CD4-positive, CD25-positive, alpha-beta regulatory T cell (primary cell): ENCODE data around the gene LIG1. TPM values are rescaled to one million over a fixed set of nuclear protein-coding genes. Genes with fewer than 3 reads are reported as not detected.
A peak's percentile ranks its signal among the peaks of the same experiment; 100 is the strongest.

Experiments
- ATAC-seq, 2 donors: fragments of 150-1000 bp; cut with Tn5 transposase; one replicate each; pipeline ENCODE4 v1.10.0; 2021; ENCODE audit warnings: low read depth in 2 of 2, moderate number of reproducible peaks in 2 of 2, moderate library complexity in 1 of 2
- DNase-seq, 3 donors: peaks; one replicate each; pipeline versions ENCODE4 v3.0.0 to v3.0.0-alpha.2; 2012 to 2022; ENCODE audit warnings: mixed read lengths in 1 of 3
- H3K27ac ChIP-seq: one replicate; pipeline ENCODE4 v1.7.0; 2013; ENCODE audit warnings: mild to moderate bottlenecking, low read length; ENCODE audit not compliant: insufficient read depth, poor library complexity, severe bottlenecking
- H3K27me3 ChIP-seq: one replicate; pipeline ENCODE4 v1.7.0; 2013; ENCODE audit warnings: low read length; ENCODE audit not compliant: control insufficient read depth, insufficient read depth
- H3K36me3 ChIP-seq: one replicate; pipeline ENCODE4 v1.7.0; 2013; ENCODE audit warnings: mild to moderate bottlenecking, low read length, moderate library complexity; ENCODE audit not compliant: control insufficient read depth, insufficient read depth
- H3K4me1 ChIP-seq: 2 replicates; pipeline ENCODE4 v1.7.0; 2013; ENCODE audit warnings: mild to moderate bottlenecking, low read length; ENCODE audit not compliant: insufficient read depth, control insufficient read depth, poor library complexity, severe bottlenecking
- H3K4me3 ChIP-seq: one replicate; pipeline ENCODE4 v1.7.0; 2013; ENCODE audit warnings: low read depth, mild to moderate bottlenecking, low read length, moderate library complexity
- H3K9me3 ChIP-seq, 2 experiments: 1 replicate in 1 of 2; 2 replicates in 1 of 2; pipeline ENCODE4 v1.7.0; 2013; ENCODE audit warnings: low read length in 2 of 2, mild to moderate bottlenecking in 1 of 2, moderate library complexity in 1 of 2; ENCODE audit not compliant: control insufficient read depth in 2 of 2
- H3K27ac Mint-ChIP-seq, 3 donors: one replicate each; pipeline ENCODE4 v1.8.0; 2020 to 2022; ENCODE audit warnings: mild to moderate bottlenecking in 3 of 3, mixed read lengths in 3 of 3, moderate library complexity in 2 of 3
- H3K27me3 Mint-ChIP-seq: one replicate; pipeline ENCODE4 v1.8.0; 2022; ENCODE audit warnings: mild to moderate bottlenecking, mixed read lengths
- H3K36me3 Mint-ChIP-seq: one replicate; pipeline ENCODE4 v1.8.0; 2020; ENCODE audit warnings: mixed read lengths
- H3K4me1 Mint-ChIP-seq, 4 donors: one replicate each; pipeline ENCODE4 v1.8.0; 2020 to 2022; ENCODE audit warnings: mixed read lengths in 4 of 4, mild to moderate bottlenecking in 1 of 4
- H3K4me3 Mint-ChIP-seq, 4 donors: one replicate each; pipeline ENCODE4 v1.8.0; 2020 to 2022; ENCODE audit warnings: mild to moderate bottlenecking in 4 of 4, mixed read lengths in 4 of 4, moderate library complexity in 3 of 4
- H3K9me3 Mint-ChIP-seq, 7 donors: one replicate each; pipeline ENCODE4 v1.8.0; 2020 to 2022; ENCODE audit warnings: mixed read lengths in 7 of 7, mild to moderate bottlenecking in 3 of 7, moderate library complexity in 2 of 7
- polyA plus RNA-seq, 4 donors: library from polyadenylated mRNA; unstranded; fragments of 300-500 nt; fragmentation: Illumina TruSeq; gene quantifications; one replicate each; pipeline ENCODE4 v1.2.3, GENCODE V29; 2021
- total RNA-seq: library from RNA; stranded (reverse); gene quantifications from one replicate; pipeline ENCODE4 v1.2.3, GENCODE V29; 2022

LIG1 gene
- total and polyA plus RNA-seq, 5 donors from 2014 or later, result 24.9 to 68.2 (median 30.3) TPM

DNA sequence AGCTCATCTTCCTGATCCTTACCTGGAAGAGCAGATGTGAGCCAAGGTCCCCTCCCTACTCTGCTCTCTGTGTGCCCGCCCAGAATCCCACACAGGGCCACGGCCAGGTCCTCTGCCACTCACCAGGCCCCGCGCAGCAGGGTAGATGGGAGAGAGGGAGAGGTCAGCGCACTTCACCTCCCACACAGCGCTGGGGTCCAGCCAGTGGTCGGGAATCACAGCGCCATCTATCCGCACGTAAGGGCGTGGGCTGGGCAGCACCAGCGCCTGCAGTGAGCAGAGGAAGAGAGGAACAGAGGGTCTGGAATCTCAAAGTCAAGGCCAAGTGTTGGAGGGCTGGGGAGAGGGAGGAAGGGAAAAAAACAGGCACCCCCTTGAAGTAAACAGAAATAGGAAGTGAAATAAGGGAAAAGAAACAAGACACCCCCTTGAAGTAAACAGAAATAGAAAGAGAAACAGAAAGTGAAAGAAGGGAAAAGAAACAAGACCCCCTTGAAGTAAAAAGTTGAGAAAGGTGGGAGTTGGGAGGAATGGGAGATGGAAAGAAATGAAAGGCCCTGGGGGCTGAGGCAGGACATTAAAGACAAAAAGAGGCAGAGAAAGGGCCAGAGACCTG lies 52.5 kb downstream of the LIG1 start:
- Histone ChIP-seq H3K27me3 (no peaks in the 10 kb centered on the region), H3K36me3 (peaks cover 13% of the 10 kb centered on the region), H3K4me3 (no peak overlapping the region), H3K4me1 (no peaks in the 10 kb centered on the region), H3K27ac (no peak overlapping the region), H3K9me3 (no peaks in the 10 kb centered on the region)
- H3K4me3 Mint-ChIP-seq, result no peak overlapping the region
- H3K36me3 Mint-ChIP-seq, result peaks cover 40% of the 10 kb centered on the region
- DNase-seq (no peak), ATAC-seq (no peak)
- no peaks in the 10 kb centered on the region for H3K27me3 Mint-ChIP-seq
- H3K9me3 Mint-ChIP-seq, result no peaks in the 10 kb centered on the region
- peak overlapping the region; percentile 78 to 97 (median 87) for H3K27ac Mint-ChIP-seq
- H3K4me1 Mint-ChIP-seq, result peaks cover 5 to 12% (median 10%) of the 10 kb centered on the region in 4 donors

DNA sequence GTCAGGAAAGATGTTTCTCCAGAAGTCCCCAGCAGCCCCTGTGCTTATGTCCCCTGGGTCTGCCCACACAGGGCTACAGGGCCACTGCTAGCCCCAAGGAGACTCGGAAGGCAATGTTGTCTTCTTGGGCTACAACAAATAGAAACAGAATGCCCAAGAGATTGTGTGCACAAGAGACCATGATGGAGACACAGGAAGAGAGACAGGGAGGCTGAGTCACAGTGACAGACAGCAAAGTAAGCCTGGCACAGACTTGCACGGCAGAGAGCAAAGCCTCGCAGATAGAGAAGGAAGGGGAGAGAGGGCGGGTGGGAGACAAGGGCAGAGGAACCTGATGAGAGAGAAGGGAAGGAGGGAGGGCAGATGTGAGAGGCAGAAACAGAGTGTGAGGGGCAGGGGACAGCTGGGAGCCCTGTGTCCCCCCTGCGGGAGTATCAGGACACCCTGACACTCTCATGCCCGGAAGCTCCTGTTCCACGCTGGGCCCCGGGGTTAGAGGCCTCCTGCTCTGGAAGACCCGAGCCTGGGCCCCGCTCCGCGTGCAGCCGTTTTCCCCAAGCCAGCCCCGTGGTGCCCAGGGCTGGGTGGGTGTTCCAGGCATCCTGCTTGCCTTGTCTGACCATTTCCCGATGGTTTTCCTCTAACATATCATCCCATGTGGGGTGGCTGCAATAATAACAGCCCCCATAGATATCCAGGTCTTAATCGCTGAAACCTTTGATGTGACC lies 56.8 kb downstream of the LIG1 start:
- peaks cover 16% of the 10 kb centered on the region for H3K36me3 Mint-ChIP-seq
- Histone ChIP-seq H3K27me3 (no peaks in the 10 kb centered on the region), H3K27ac (no peak overlapping the region), H3K4me1 (peaks cover 4% of the 10 kb centered on the region), H3K4me3 (no peak overlapping the region), H3K36me3 (peaks cover 6% of the 10 kb centered on the region), H3K9me3 (no peaks in the 10 kb centered on the region)
- peak overlapping the region in 2 of 3 donors; percentile 35 to 80 for H3K27ac Mint-ChIP-seq
- H3K4me1 Mint-ChIP-seq, result peaks cover 4 to 17% (median 10%) of the 10 kb centered on the region in 4 donors
- no peaks in the 10 kb centered on the region for H3K9me3 Mint-ChIP-seq
- no peaks in the 10 kb centered on the region for H3K27me3 Mint-ChIP-seq
- no peak for DNase-seq
- ATAC-seq, result no peak
- H3K4me3 Mint-ChIP-seq, result no peak overlapping the region

DNA sequence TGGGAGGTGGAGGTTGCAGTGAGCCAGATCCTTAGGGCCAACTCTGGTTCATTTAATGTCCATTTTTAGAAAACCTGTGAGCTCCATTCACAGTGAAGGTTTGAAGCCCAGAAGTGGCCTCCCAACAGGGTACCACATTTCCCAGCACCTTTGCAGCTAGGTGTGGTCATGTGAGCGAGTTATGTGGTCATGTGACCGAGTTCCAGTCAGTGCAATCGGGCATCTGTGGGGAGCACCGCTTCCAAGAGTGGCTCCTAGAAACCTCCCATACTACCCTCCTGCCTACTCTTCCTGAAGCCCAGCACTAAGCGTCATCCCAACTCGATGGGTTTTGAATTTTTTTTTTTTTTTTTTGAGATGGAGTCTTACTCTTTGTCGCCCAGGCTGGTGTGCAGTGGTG lies 58.9 kb downstream of the LIG1 start:
- Histone ChIP-seq H3K27me3 (no peaks in the 10 kb centered on the region), H3K36me3 (peaks cover 3% of the 10 kb centered on the region), H3K4me1 (peaks cover 4% of the 10 kb centered on the region), H3K9me3 (no peaks in the 10 kb centered on the region), H3K27ac (no peak overlapping the region), H3K4me3 (no peak overlapping the region)
- Mint-ChIP-seq H3K27me3 (no peaks in the 10 kb centered on the region), H3K4me1 (peaks cover 5 to 20% (median 12%) of the 10 kb centered on the region in 4 donors), H3K36me3 (peaks cover 4% of the 10 kb centered on the region), H3K4me3 (peak overlapping the region in 3 of 4 donors; percentile 80 to 86 (median 86)), H3K27ac (no peak overlapping the region), H3K9me3 (no peaks in the 10 kb centered on the region)
- ATAC-seq (no peak), DNase-seq (no peak)

DNA sequence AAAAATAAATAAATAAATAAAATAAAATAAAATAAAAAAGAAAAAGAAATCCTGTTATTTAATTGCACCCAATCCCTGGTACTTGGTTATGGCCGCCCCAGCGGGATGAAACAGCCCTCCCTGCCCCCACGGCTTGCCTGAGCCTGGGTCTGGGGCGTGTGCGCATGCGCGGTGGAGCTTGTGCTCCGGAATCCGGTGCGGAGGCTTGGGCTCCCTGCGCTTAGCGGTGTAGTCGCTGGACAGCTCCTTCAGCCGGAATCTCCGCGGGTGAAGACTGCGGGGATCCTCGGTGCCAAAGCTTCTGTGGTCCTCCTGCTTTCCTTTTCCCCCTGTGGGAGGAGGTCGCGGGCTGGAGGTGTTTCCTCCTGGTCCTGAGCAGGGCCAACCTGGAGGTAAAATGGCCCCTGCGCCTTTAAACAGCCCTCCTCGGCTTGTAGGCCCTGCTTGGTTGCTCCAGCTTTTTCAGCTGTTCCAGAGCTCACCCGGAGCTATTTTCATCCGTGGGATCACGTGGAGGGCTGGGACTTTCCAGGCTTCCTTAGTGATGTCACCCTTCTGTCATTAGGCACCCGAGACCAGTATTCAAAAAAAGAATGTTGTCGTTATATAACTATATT lies 59.7 kb downstream of the LIG1 start, which contains the start of gene PLA2G4C:
PLA2G4C (minus strand) TSS at position 468 of the 617 bp plus-strand sequence. CDS start 4,288 bp downstream, outside the sequence.
- H3K4me1 ChIP-seq, result peaks cover 4% of the 10 kb centered on the region
- Mint-ChIP-seq H3K4me3 (peak within 1 kb of the TSS; percentile 80 to 94 (median 86)), H3K36me3 (peaks cover 4% of the 10 kb centered on the region), H3K27ac (peak within 1 kb of the TSS; percentile 66 to 82 (median 82)), H3K27me3 (no peaks in the 10 kb centered on the region), H3K9me3 (peaks cover 0 to 2% (median 0%) of the 10 kb centered on the region in 7 donors), H3K4me1 (peaks cover 5 to 20% (median 12%) of the 10 kb centered on the region in 4 donors)
- peak within 1 kb of the TSS; percentile 65 for H3K27ac ChIP-seq
- peak; percentile 72 to 79 for ATAC-seq
- no peaks in the 10 kb centered on the region for H3K9me3 ChIP-seq
- no peaks in the 10 kb centered on the region for H3K27me3 ChIP-seq
- DNase-seq, result peak; percentile 62 to 84 (median 80)
- peak within 1 kb of the TSS; percentile 70 for H3K4me3 ChIP-seq
- peaks cover 3% of the 10 kb centered on the region for H3K36me3 ChIP-seq

DNA sequence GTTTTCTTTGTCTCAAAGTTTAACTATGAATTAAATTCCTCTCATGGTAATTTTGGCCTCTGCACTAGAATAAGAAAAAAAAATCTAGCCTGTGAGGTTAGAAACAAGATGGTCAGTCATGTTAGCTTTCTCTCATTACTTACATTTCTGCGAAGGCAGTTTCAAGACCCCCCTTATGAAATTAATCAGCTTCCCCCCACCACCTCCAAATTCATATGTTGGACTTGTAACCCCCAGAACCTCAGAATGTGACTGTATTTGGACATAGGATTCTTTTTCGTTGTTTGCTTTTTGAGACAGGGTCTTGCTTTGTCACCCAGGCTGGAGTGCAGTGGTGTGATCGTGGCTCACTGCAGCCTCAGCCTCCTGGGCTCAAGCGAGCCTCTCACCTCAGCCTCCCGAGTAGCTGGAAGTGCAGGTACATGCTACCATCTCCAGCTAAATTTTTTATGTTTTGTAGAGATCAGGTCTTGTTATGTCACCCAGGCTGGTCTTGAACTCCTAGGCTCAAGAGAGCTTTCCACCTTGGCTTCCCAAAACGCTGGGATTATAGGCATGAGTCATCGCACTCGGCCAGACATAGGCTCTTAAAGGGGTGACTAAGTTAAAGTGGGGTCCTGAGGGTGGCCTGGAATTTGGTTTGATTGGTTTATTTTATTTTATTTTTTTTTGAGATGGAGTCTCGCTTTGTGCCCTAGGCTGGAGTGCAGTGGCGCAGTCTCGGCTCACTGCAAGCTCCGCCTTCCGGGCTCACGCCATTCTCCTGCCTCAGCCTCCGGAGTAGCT lies 61.0 kb downstream of the LIG1 start:
- peak overlapping the region; percentile 22 to 66 (median 45) for H3K4me3 Mint-ChIP-seq

DNA sequence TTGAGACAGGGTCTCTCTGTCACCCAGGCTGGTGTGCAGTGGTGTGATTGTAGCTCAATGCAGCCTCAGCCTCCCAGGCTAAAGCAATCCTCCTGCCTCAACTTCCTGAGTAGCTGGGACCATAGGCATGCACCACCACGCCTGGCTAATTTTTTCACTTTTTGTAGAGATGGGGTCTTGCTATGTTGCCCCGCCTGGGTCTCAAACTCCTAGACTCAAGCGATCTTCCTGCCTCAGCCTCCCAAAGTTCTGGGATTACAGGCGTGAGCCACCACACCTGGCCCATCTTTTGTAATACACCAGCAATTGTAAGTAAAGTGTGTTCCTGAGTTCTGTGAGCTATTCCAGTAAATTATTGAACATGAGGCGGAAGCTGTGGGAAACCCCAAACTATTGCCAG lies 66.2 kb downstream of the LIG1 start:
- ATAC-seq, result no peak

More for the DNA sequence above, 61.0 kb downstream of the LIG1 start:
- H3K27ac ChIP-seq, result no peak overlapping the region
- Mint-ChIP-seq H3K4me1 (peaks cover 5 to 18% (median 11%) of the 10 kb centered on the region in 4 donors), H3K9me3 (peaks cover 0 to 2% (median 0%) of the 10 kb centered on the region in 7 donors), H3K27ac (no peak overlapping the region), H3K36me3 (peaks cover 1% of the 10 kb centered on the region), H3K27me3 (no peaks in the 10 kb centered on the region)
- no peak for ATAC-seq
- H3K4me1 ChIP-seq, result peaks cover 4% of the 10 kb centered on the region
- no peaks in the 10 kb centered on the region for H3K9me3 ChIP-seq
- no peaks in the 10 kb centered on the region for H3K36me3 ChIP-seq
- H3K27me3 ChIP-seq, result no peaks in the 10 kb centered on the region
- H3K4me3 ChIP-seq, result no peak overlapping the region
- no peak for DNase-seq

More for the DNA sequence above, 66.2 kb downstream of the LIG1 start:
- Mint-ChIP-seq H3K4me3 (no peak overlapping the region), H3K27ac (no peak overlapping the region), H3K36me3 (no peaks in the 10 kb centered on the region), H3K9me3 (peaks cover 0 to 2% (median 0%) of the 10 kb centered on the region in 7 donors), H3K27me3 (no peaks in the 10 kb centered on the region), H3K4me1 (peaks cover 5 to 11% (median 7%) of the 10 kb centered on the region in 4 donors)
- Histone ChIP-seq H3K4me3 (no peak overlapping the region), H3K9me3 (no peaks in the 10 kb centered on the region), H3K27me3 (no peaks in the 10 kb centered on the region), H3K36me3 (no peaks in the 10 kb centered on the region), H3K4me1 (no peaks in the 10 kb centered on the region), H3K27ac (no peak overlapping the region)
- DNase-seq, result no peak
